Measurements from ENCODE around the gene PCP4L1. TPM values are rescaled to one million over a fixed set of nuclear protein-coding genes. Genes with fewer than 3 reads are reported as not detected.
"Not testable (repeated sequence)": the region's sequence is repeated elsewhere in the genome, so short reads cannot be mapped to it uniquely, and the experiment has no call there.

The PCP4L1 gene
- total RNA-seq, 4 donors from 2014 or later, result 1.6 to 13.8 (median 5.7) TPM

- Histone ChIP-seq H3K4me1 (peaks cover 0 to 27% (median 8%) of the 10 kb centered on the region in 3 donors), H3K9me3 (no peaks in the 10 kb centered on the region), H3K27me3 (peaks cover 6% of the 10 kb centered on the region), H3K36me3 (no peaks in the 10 kb centered on the region), H3K4me3 (peak within 1 kb of the TSS in 1 of 2 donors; percentile 28), H3K27ac (peak within 1 kb of the TSS in 1 of 4 donors; percentile 16)
- TF ChIP-seq POLR2A (IDR thresholded peaks at IDR 0.05), result no peak
- TF ChIP-seq CTCF (IDR thresholded peaks at IDR 0.05), result no peak
- TF ChIP-seq EP300 (IDR thresholded peaks at IDR 0.05), result no peak
- no peak for TF ChIP-seq POLR2AphosphoS5 (IDR thresholded peaks at IDR 0.05)
- WGBS, 2 donors (ENCODE audit: low coverage in 1 of 2), result 14 to 29% methylated on average over 1 of the region's 2 CpGs
- ATAC-seq, result no peak
These were observed 51.3 kb downstream of the PCP4L1 start, which contains the start of gene MPZ for GRCh38 chr1:161309868-161310267. TSS of gene MPZ (minus strand) at chr1:161309968. CDS start at chr1:161309905, 63 bp downstream.

- no peak for ATAC-seq
- H3K4me1 ChIP-seq, result peaks cover 0 to 24% (median 0%) of the 10 kb centered on the region in 3 donors
- TF ChIP-seq POLR2AphosphoS5 (IDR thresholded peaks at IDR 0.05) (no peak), EP300 (IDR thresholded peaks at IDR 0.05) (no peak), CTCF (IDR thresholded peaks at IDR 0.05) (no peak)
- H3K36me3 ChIP-seq, result no peaks in the 10 kb centered on the region
- no peak overlapping the region for H3K27ac ChIP-seq
- H3K9me3 ChIP-seq, result no peaks in the 10 kb centered on the region
- 86 to 93% methylated on average over 3 of the region's 4 CpGs for WGBS, 2 donors (ENCODE audit: low coverage in 1 of 2)
- H3K27me3 ChIP-seq, result peaks cover 6% of the 10 kb centered on the region
- H3K4me3 ChIP-seq, result no peak overlapping the region
These were observed 53.1 kb downstream of the PCP4L1 start for GRCh38 chr1:161311595-161312181.

GRCh38 chr1:161313554-161314200 lies 55.1 kb downstream of the PCP4L1 start:
- H3K9me3 ChIP-seq, result no peaks in the 10 kb centered on the region
- peaks cover 0 to 2% of the 10 kb centered on the region in 2 donors for H3K36me3 ChIP-seq
- H3K4me3 ChIP-seq, result peak overlapping the region; percentile 69 to 94
- peaks cover 5% of the 10 kb centered on the region for H3K27me3 ChIP-seq
- peaks cover 0 to 33% (median 0%) of the 10 kb centered on the region in 3 donors for H3K4me1 ChIP-seq
- ATAC-seq, result no peak
- peak overlapping the region; percentile 83 to 96 (median 91) for H3K27ac ChIP-seq
- 23 to 26% methylated on average over 8 to 24 of the region's 28 CpGs for WGBS, 2 donors (ENCODE audit: low coverage in 1 of 2)
- TF ChIP-seq POLR2A (IDR thresholded peaks at IDR 0.05) (no peak), EP300 (IDR thresholded peaks at IDR 0.05) (no peak), CTCF (IDR thresholded peaks at IDR 0.05) (no peak), POLR2AphosphoS5 (IDR thresholded peaks at IDR 0.05) (no peak)

- H3K9me3 ChIP-seq, result no peaks in the 10 kb centered on the region
- H3K27me3 ChIP-seq, result no peaks in the 10 kb centered on the region
- peak; percentile 97 for TF ChIP-seq POLR2AphosphoS5 (IDR thresholded peaks at IDR 0.05)
- TF ChIP-seq POLR2A (IDR thresholded peaks at IDR 0.05), result peak; percentile 80 to 81
- peak in 1 of 4 experiments; percentile 18 for TF ChIP-seq CTCF (IDR thresholded peaks at IDR 0.05)
- TF ChIP-seq EP300 (IDR thresholded peaks at IDR 0.05), result no peak
- H3K27ac ChIP-seq, result peak within 1 kb of the TSS; percentile 83 to 96 (median 91)
- H3K4me1 ChIP-seq, result peaks cover 0 to 33% (median 0%) of the 10 kb centered on the region in 3 donors
- WGBS, 2 donors (ENCODE audit: low coverage in 1 of 2), result 0 to 1% methylated on average over 1 to 20 of the region's 45 CpGs
- H3K4me3 ChIP-seq, result peak within 1 kb of the TSS; percentile 69 to 94
- peak; percentile 99 for ATAC-seq
- H3K36me3 ChIP-seq, result peaks cover 0 to 9% of the 10 kb centered on the region in 2 donors
These were observed 55.8 kb downstream of the PCP4L1 start, which contains the start of gene SDHC for GRCh38 chr1:161314201-161314981. TSS of gene SDHC (plus strand) at chr1:161314381. CDS start at chr1:161314406, 25 bp downstream.

GRCh38 chr1:161315841-161316674 lies 57.5 kb downstream of the PCP4L1 start:
- not testable (repeated sequence) for ATAC-seq, H3K27ac ChIP-seq, H3K9me3 ChIP-seq, H3K27me3 ChIP-seq, H3K4me3 ChIP-seq
- peaks cover 0 to 33% (median 0%) of the 10 kb centered on the region in 3 donors for H3K4me1 ChIP-seq
- 64 to 68% methylated on average over 7 to 13 of the region's 17 CpGs for WGBS, 2 donors (ENCODE audit: low coverage in 1 of 2)
- peaks cover 0 to 17% of the 10 kb centered on the region in 2 donors for H3K36me3 ChIP-seq
